GM12878 (cell line): ENCODE measurements around the gene VEGFA. TPM values are rescaled to one million over a fixed set of nuclear protein-coding genes. Genes with fewer than 3 reads are reported as not detected.
A peak's percentile ranks its signal among the peaks of the same experiment; 100 is the strongest.

Experiments
- ATAC-seq: fragments of 200-7000 bp; cut with Tn5 transposase; 3 replicates; pipeline ENCODE4 v1.9.1; 2020; ENCODE audit warnings: mild to moderate bottlenecking, moderate library complexity
- BruUV-seq: library from RNA; stranded (reverse); fragments of 400-500 nt; replicated peaks from 2 replicates; lab custom pipeline; 2021; lab: Mats Ljungman, UMichigan
- CTCF ChIA-PET: fragments of 300-600 bp; sonication (Branson Sonifier 250); formaldehyde crosslinking; extraction: SDS; loops from one replicate; lab custom pipeline; 2021; ENCODE audit warnings: inconsistent platforms; lab: Yijun Ruan, JAX
- POLR2A ChIA-PET: fragments of 350-600 bp; formaldehyde crosslinking; extraction: SDS; loops from one replicate; lab custom pipeline; 2021; ENCODE audit warnings: inconsistent platforms; lab: Charles Lee
- RAD21 ChIA-PET: fragments of 300-600 bp; sonication (Branson Sonifier 250); formaldehyde crosslinking; loops from one replicate; lab custom pipeline; 2023; ENCODE audit warnings: antibody characterized with exemption; ENCODE audit not compliant: unreplicated experiment; lab: Charles Lee
- SMC1A ChIA-PET: fragments of 300-600 bp; sonication (Branson Sonifier 250); formaldehyde crosslinking; loops from one replicate; lab custom pipeline; 2023; ENCODE audit not compliant: unreplicated experiment, uncharacterized antibody; lab: Charles Lee
- DNase-seq: peaks from one replicate; pipeline ENCODE4 v3.0.0-alpha.2; 2011; ENCODE audit warnings: low read depth, low spot score
- FAIRE-seq: peaks from 3 replicates; lab custom pipeline; 2011; peaks lifted over from hg19 to GRCh38; lab: Jason Lieb, UNC
- H2AFZ ChIP-seq: 2 replicates; pipeline ENCODE4 v1.6.0; 2011; ENCODE audit warnings: low read depth, low read length, control low read depth; ENCODE audit not compliant: control insufficient read depth
- H3K27ac ChIP-seq: 2 replicates; pipeline ENCODE4 v1.5.1; 2011; ENCODE audit warnings: control low read depth; ENCODE audit not compliant: control insufficient read depth, insufficient read depth
- H3K27me3 ChIP-seq, 2 experiments: replicated peaks in 1 of 2; 2 replicates each; pipeline versions ENCODE4 v1.6.0 to v1.6.1; 2011; ENCODE audit warnings: low read length in 1 of 2; ENCODE audit not compliant: control insufficient read depth in 2 of 2, insufficient read depth in 2 of 2
- H3K36me3 ChIP-seq, 2 experiments: 2 replicates each; pipeline ENCODE4 v1.5.1; 2011; ENCODE audit warnings: low read length in 1 of 2; ENCODE audit not compliant: control insufficient read depth in 2 of 2, insufficient read depth in 2 of 2
- H3K4me1 ChIP-seq: 2 replicates; pipeline ENCODE4 v1.6.1; 2011; ENCODE audit warnings: mild to moderate bottlenecking, low read length, moderate library complexity, mixed read lengths; ENCODE audit not compliant: control insufficient read depth, insufficient read depth
- H3K4me2 ChIP-seq: 2 replicates; pipeline ENCODE4 v1.6.0; 2011; ENCODE audit warnings: control low read depth; ENCODE audit not compliant: control insufficient read depth, insufficient read depth
- H3K4me3 ChIP-seq: fragments of 200-600 bp; sonication (generic); 2 replicates; pipeline ENCODE4 v1.5.1; 2016
- H3K79me2 ChIP-seq: 2 replicates; pipeline ENCODE4 v1.6.0; 2011; ENCODE audit warnings: low read length; ENCODE audit not compliant: control insufficient read depth, insufficient read depth
- H3K9ac ChIP-seq: 2 replicates; pipeline ENCODE4 v1.8.0; 2011; ENCODE audit warnings: low read length, control low read depth, mixed read lengths; ENCODE audit not compliant: control insufficient read depth, insufficient read depth
- H3K9me3 ChIP-seq: replicated peaks from 3 replicates; pipeline ENCODE4 v1.5.1; 2011; ENCODE audit warnings: mild to moderate bottlenecking, low read length; ENCODE audit not compliant: control insufficient read depth, insufficient read depth
- H4K20me1 ChIP-seq: 2 replicates; pipeline ENCODE4 v1.6.0; 2011; ENCODE audit not compliant: control insufficient read depth, insufficient read depth
- EP300 ChIP-seq, 2 experiments: fragments of 150-350 bp in 1 of 2; IDR thresholded peaks; 2 replicates each; pipeline ENCODE4 v1.6.1; 2011 to 2012; ENCODE audit warnings: low read depth in 2 of 2, low read length in 2 of 2, borderline replicate concordance in 1 of 2, improper control_type of control experiment in 1 of 2, inconsistent platforms in 1 of 2; ENCODE audit not compliant: control insufficient read depth in 1 of 2
- FOXM1 ChIP-seq: IDR thresholded peaks from 2 replicates; pipeline ENCODE4 v1.6.1; 2012; ENCODE audit warnings: low read depth, mild to moderate bottlenecking, inconsistent platforms, low read length, moderate library complexity
- IKZF1 ChIP-seq: fragments of 450-650 bp; conservative IDR thresholded peaks from 2 replicates; pipeline ENCODE4 v1.6.1; 2017; ENCODE audit warnings: antibody characterized with exemption, mild to moderate bottlenecking
- POLR2A ChIP-seq: IDR thresholded peaks from 2 replicates; pipeline ENCODE4 v1.6.1; 2011; ENCODE audit warnings: low read depth, mild to moderate bottlenecking, low read length
- SREBF1 ChIP-seq: IDR thresholded peaks from 2 replicates; pipeline ENCODE4 v1.6.1; 2012; ENCODE audit warnings: mild to moderate bottlenecking, low read length
- WGBS: methylation state at CpG from one replicate; pipeline ENCODE4 v1.1.6; 2016; ENCODE audit warnings: low lambda C conversion rate; ENCODE audit not compliant: insufficient replicate concordance, insufficient coverage; ENCODE audit errors: missing lambda C conversion rate; 5-methylcytosine and 5-hydroxymethylcytosine counted together
- in situ Hi-C: fragments of 300-500 bp; cut with MboI; formaldehyde crosslinking; loops from 9 replicates; pipeline ENCODE4 v1.14.3; 2018; ENCODE audit warnings: mixed read lengths
- intact Hi-C: fragments of 100-400 bp; cut with micrococcal nuclease; formaldehyde crosslinking; loops from one replicate; pipeline ENCODE4 v1.14.2; 2022; ENCODE audit not compliant: unreplicated experiment
- polyA plus RNA-seq, 11 experiments: library from polyadenylated mRNA; depleted of rRNA in 4 of 11; unstranded in 6 of 11; stranded (reverse) in 5 of 11; fragments of >200 nt; fragmentation: Nextera tagmentation in 4 of 11; fragmentation: Illumina TruSeq in 1 of 11; extraction: Ambion mirVana in 4 of 11; extraction: Trizol in 1 of 11; gene quantifications; 1 replicate in 1 of 11; 2 replicates in 10 of 11; pipeline versions ENCODE4 v1.2.1 to v1.2.3, GENCODE V29; 2011 to 2016; ENCODE audit warnings: inconsistent platforms in 2 of 11, missing spikeins in 2 of 11, low read depth in 1 of 11
- total RNA-seq, 4 experiments: library from RNA; depleted of rRNA in 3 of 4; stranded (reverse); fragments of >200 nt in 3 of 4; fragmentation: Illumina TruSeq in 1 of 4; extraction: Trizol in 1 of 4; gene quantifications; 2 replicates each; pipeline versions ENCODE4 v1.2.1 to v1.2.3, GENCODE V29; 2013 to 2021
- TF ChIP-seq, protein P1 (sequence below): fragments of 450-650 bp; IDR thresholded peaks from 2 replicates; pipeline ENCODE4 v1.6.1; 2016; ENCODE audit warnings: mild to moderate bottlenecking

Gene VEGFA
- total and polyA plus RNA-seq, 10 of the 15 experiments (the other 5 are each of a cell fraction or from before 2014, with no cell fraction given): 0.96 to 140 (median 16.9) TPM

DNA sequence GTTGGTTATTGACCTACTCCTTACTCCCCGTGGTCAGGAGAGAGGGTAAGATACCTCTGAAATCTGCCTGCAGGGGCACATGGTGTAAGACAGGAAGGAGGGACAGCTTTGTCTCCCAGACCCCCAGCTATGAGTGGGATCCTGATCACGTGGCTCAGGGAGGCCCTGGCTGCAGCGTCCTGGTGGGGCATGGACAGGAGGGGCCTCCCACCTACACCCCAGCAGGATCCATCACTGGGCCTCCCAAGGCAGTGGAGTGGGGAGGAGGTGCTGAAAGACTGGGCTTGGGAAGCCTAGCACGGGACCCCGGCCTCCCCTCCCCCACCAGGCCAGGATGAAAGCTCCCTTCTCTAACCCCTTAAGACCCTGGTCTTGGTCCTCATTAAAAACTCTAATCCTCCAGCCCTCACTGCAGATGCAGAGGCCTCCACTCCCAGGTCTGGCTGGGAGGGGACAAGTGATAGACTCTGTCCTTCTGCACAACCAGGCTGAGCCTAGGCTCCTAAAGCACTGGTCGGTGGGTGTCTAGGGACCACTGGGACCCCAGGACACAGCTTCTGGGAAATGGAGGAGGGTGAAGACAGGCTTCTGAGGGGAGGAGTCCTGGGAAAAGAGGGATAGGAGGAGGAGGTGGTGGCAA is 29.6 kb upstream of the VEGFA start:
- ATAC-seq (peak; percentile 51), DNase-seq (no peak), FAIRE-seq (no peak)
- TF ChIP-seq EP300 (IDR thresholded peaks at IDR 0.05; ENCODE audit: borderline replicate concordance in 1 of 2, control insufficient read depth in 1 of 2, low read depth in 2 of 2, low read length in 2 of 2) (no peak), SREBF1 (no peak), FOXM1 (no peak), IKZF1 (0 out of 2 replicates have a peak, but pooled peaks have one; percentile 33), POLR2A (no peak)
- TF ChIP-seq, protein P1, sequence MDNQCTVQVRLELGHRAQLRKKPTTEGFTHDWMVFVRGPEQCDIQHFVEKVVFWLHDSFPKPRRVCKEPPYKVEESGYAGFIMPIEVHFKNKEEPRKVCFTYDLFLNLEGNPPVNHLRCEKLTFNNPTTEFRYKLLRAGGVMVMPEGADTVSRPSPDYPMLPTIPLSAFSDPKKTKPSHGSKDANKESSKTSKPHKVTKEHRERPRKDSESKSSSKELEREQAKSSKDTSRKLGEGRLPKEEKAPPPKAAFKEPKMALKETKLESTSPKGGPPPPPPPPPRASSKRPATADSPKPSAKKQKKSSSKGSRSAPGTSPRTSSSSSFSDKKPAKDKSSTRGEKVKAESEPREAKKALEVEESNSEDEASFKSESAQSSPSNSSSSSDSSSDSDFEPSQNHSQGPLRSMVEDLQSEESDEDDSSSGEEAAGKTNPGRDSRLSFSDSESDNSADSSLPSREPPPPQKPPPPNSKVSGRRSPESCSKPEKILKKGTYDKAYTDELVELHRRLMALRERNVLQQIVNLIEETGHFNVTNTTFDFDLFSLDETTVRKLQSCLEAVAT: no peak
- no peaks in the 10 kb centered on the region for H4K20me1 ChIP-seq
- intact Hi-C loops (no loop called here), in situ Hi-C loops (no loop called here)
- ChIA-PET SMC1A (interaction anchor here (1.0 to 1.6 kb wide), 4 partner anchors 8 to 340 kb away, joined by 3 to 6 read pairs (median 4); no protein-coding TSS in a partner anchor), RAD21 (interaction anchor here (1.2 kb wide), 1 partner anchor 32 kb away, joined by 3 read pairs; no protein-coding TSS in a partner anchor), POLR2A (interaction anchor here (0.5 to 1.2 kb wide), 3 partner anchors 13 to 30 kb away, joined by 3 read pairs; partner anchors contain the start of gene VEGFA), CTCF (interaction anchor here (0.6 to 2.3 kb wide), 4 partner anchors 13 to 29 kb away, joined by 3 to 7 read pairs (median 4); no protein-coding TSS in a partner anchor)
- H2AFZ ChIP-seq: no peak overlapping the region
- no peak overlapping the region for H3K9ac ChIP-seq
- no TSS peak for BruUV-seq
- H3K4me2 ChIP-seq: no peak overlapping the region
- 30% methylated on average over 6 of the region's 6 CpGs for WGBS
- H3K4me3 ChIP-seq: no peak overlapping the region
- no peaks in the 10 kb centered on the region for H3K9me3 ChIP-seq
- H3K36me3 ChIP-seq: no peaks in the 10 kb centered on the region
- no peaks in the 10 kb centered on the region for H3K27me3 ChIP-seq
- no peaks in the 10 kb centered on the region for H3K4me1 ChIP-seq
- no peak overlapping the region for H3K27ac ChIP-seq
- no peaks in the 10 kb centered on the region for H3K79me2 ChIP-seq
